ENCODE data around the gene PLCG2. TPM values are rescaled to one million over a fixed set of nuclear protein-coding genes. Genes with fewer than 3 reads are reported as not detected.
A peak's percentile ranks its signal among the peaks of the same experiment; 100 is the strongest.

Gene PLCG2
- polyA plus RNA-seq, 3 donors = 19.5 to 47.4 (median 35.5) TPM

- Histone ChIP-seq H3K4me3 (replicated peaks in 1 of 3; ENCODE audit: low read depth in 2 of 3, low read length in 3 of 3) (no peak overlapping the region), H2AFZ (ENCODE audit: insufficient read depth, low read depth, low read length, poor library complexity, severe bottlenecking) (no peak overlapping the region), H3K9me3 (replicated peaks in 1 of 2; ENCODE audit: control insufficient read depth in 1 of 2, insufficient read depth in 1 of 2, low read length in 2 of 2) (peaks cover 0 to 3% of the 10 kb centered on the region in 2 donors), H3K4me1 (ENCODE audit: control insufficient read depth in 1 of 2, insufficient read depth in 2 of 2, low read length in 2 of 2) (peaks cover 78 to 81% of the 10 kb centered on the region in 2 donors), H3K9ac (ENCODE audit: insufficient read depth, low read length, poor library complexity, severe bottlenecking) (no peak overlapping the region), H3K79me2 (ENCODE audit: insufficient read depth, low read length) (peaks cover 84% of the 10 kb centered on the region), H3K36me3 (replicated peaks in 1 of 2; ENCODE audit: control insufficient read depth in 1 of 2, insufficient read depth in 2 of 2, low read length in 2 of 2) (peaks cover 0 to 20% of the 10 kb centered on the region in 2 donors), H3K4me2 (replicated peaks; ENCODE audit: extremely low read depth, low read length, poor library complexity, severe bottlenecking) (no peak overlapping the region), H3K27me3 (ENCODE audit: control insufficient read depth in 2 of 2, insufficient read depth in 2 of 2, low read length in 2 of 2) (no peaks in the 10 kb centered on the region), H4K20me1 (ENCODE audit: insufficient read depth, low read length) (peaks cover 54% of the 10 kb centered on the region), H3K27ac (ENCODE audit: low read depth in 1 of 2, low read length in 2 of 2) (no peak overlapping the region)
- H3K27me3 Mint-ChIP-seq (ENCODE audit: low read depth in 3 of 3) = peaks cover 0 to 1% (median 0%) of the 10 kb centered on the region in 3 donors
- no CpG with 5 or more reads among the region's 5 CpGs for WGBS (ENCODE audit: insufficient coverage)
- intact Hi-C loops (cut with micrococcal nuclease) = no loop called here
- H3K27ac Mint-ChIP-seq = peak overlapping the region in 3 of 7 donors; percentile 6 to 46 (median 26)
- DNase-seq = no peak
- H3K9me3 Mint-ChIP-seq = peaks cover 0 to 4% (median 1%) of the 10 kb centered on the region in 7 donors
- H3K36me3 Mint-ChIP-seq = peaks cover 38 to 54% of the 10 kb centered on the region in 2 donors
- no peak overlapping the region for H3K4me3 Mint-ChIP-seq
- H3K4me1 Mint-ChIP-seq = peaks cover 82% of the 10 kb centered on the region
- TF ChIP-seq CTCF (IDR thresholded peaks at IDR 0.05) = no peak
These were observed 47.4 kb downstream of the PLCG2 start for GRCh38 chr16:81826523-81826922.

GRCh38 chr16:81830845-81831540, 51.9 kb downstream of the PLCG2 start:
- peak overlapping the region; percentile 24 to 66 for H3K4me3 Mint-ChIP-seq
- H3K9me3 Mint-ChIP-seq = peaks cover 0 to 1% (median 0%) of the 10 kb centered on the region in 7 donors
- peaks cover 77 to 80% of the 10 kb centered on the region in 2 donors for H3K4me1 ChIP-seq (ENCODE audit: control insufficient read depth in 1 of 2, insufficient read depth in 2 of 2, low read length in 2 of 2)
- H3K27ac Mint-ChIP-seq = peak overlapping the region; percentile 86 to 95 (median 93)
- no peaks in the 10 kb centered on the region for H3K9me3 ChIP-seq (replicated peaks in 1 of 2; ENCODE audit: control insufficient read depth in 1 of 2, insufficient read depth in 1 of 2, low read length in 2 of 2)
- peaks cover 31 to 40% of the 10 kb centered on the region in 2 donors for H3K36me3 Mint-ChIP-seq
- no peak for DNase-seq
- H3K4me2 ChIP-seq (replicated peaks; ENCODE audit: extremely low read depth, low read length, poor library complexity, severe bottlenecking) = peak overlapping the region; percentile 74
- peaks cover 0 to 3% (median 0%) of the 10 kb centered on the region in 3 donors for H3K27me3 Mint-ChIP-seq (ENCODE audit: low read depth in 3 of 3)
- peak overlapping the region; percentile 32 for H2AFZ ChIP-seq (ENCODE audit: insufficient read depth, low read depth, low read length, poor library complexity, severe bottlenecking)
- peak overlapping the region; percentile 34 for H3K9ac ChIP-seq (ENCODE audit: insufficient read depth, low read length, poor library complexity, severe bottlenecking)
- no peak for TF ChIP-seq CTCF (IDR thresholded peaks at IDR 0.05)
- H3K36me3 ChIP-seq (replicated peaks in 1 of 2; ENCODE audit: control insufficient read depth in 1 of 2, insufficient read depth in 2 of 2, low read length in 2 of 2) = peaks cover 0 to 14% of the 10 kb centered on the region in 2 donors
- peaks cover 47% of the 10 kb centered on the region for H4K20me1 ChIP-seq (ENCODE audit: insufficient read depth, low read length)
- WGBS (ENCODE audit: insufficient coverage) = 34% methylated on average over 4 of the region's 9 CpGs
- no peaks in the 10 kb centered on the region for H3K27me3 ChIP-seq (ENCODE audit: control insufficient read depth in 2 of 2, insufficient read depth in 2 of 2, low read length in 2 of 2)
- H3K4me1 Mint-ChIP-seq = peaks cover 86% of the 10 kb centered on the region
- peaks cover 93% of the 10 kb centered on the region for H3K79me2 ChIP-seq (ENCODE audit: insufficient read depth, low read length)
- H3K4me3 ChIP-seq (replicated peaks in 1 of 3; ENCODE audit: low read depth in 2 of 3, low read length in 3 of 3) = peak overlapping the region in 1 of 3 experiments; percentile 57
- H3K27ac ChIP-seq (ENCODE audit: low read depth in 1 of 2, low read length in 2 of 2) = peak overlapping the region; percentile 83 to 87
- intact Hi-C loops (cut with micrococcal nuclease) = loop anchor here in 1 of 2 donors (5.0 kb wide), 1 partner anchor 34 kb away; no protein-coding TSS in a partner anchor

All from CD14-positive monocyte (primary cell).